HTERT RPE-1 (cell line): ENCODE measurements around the gene CYB5B.

Experiments
- in situ Hi-C: fragments of 300-500 bp; cut with MboI; formaldehyde crosslinking; loops from 4 replicates; pipeline ENCODE4 v1.14.3; 2020; ENCODE audit warnings: low sequenced_read_pairs

Gene CYB5B, protein sequence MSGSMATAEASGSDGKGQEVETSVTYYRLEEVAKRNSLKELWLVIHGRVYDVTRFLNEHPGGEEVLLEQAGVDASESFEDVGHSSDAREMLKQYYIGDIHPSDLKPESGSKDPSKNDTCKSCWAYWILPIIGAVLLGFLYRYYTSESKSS

DNA sequence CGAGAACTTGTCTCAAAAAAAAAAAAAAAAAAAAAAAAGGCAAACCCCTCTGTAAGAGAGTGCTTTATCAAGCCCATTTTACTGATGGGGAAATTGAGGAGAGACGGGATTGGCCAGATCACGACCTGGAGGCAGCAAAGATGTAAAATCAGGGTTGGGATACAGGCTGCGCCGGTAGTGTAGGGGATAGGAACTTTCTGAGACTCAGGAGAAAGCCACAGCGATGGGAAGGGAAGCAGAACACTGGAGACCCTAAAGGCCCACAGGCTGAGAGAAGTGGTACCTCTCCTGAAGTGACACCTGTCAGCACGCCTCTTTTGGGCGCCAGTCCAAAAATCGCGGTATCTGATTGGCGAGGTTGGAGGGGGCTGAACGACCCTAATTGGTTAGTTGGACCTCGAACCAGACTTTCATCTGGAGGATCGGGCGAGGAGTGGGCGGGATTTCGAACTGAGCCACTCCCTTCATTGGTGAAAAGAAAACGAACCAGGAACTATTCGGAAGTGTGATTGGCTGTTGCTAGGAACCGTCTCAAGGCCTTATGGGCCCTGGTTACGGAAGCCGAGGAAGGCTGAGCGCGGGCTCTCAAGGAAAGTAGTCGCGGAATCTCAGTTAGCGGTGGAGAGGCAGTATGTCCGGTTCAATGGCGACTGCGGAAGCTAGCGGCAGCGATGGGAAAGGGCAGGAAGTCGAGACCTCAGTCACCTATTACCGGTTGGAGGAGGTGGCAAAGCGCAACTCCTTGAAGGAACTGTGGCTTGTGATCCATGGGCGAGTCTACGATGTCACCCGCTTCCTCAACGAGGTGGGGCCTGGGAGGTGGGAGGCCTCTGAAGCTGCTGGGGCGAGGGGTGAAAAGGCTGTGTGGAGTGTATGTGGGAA lies at the start of gene CYB5B:
Gene CYB5B, plus strand, starts transcription at position 567 of the 882 bp plus-strand sequence. Its CDS starts 65 bp downstream, at position 632.
- in situ Hi-C loops: no loop called here

DNA sequence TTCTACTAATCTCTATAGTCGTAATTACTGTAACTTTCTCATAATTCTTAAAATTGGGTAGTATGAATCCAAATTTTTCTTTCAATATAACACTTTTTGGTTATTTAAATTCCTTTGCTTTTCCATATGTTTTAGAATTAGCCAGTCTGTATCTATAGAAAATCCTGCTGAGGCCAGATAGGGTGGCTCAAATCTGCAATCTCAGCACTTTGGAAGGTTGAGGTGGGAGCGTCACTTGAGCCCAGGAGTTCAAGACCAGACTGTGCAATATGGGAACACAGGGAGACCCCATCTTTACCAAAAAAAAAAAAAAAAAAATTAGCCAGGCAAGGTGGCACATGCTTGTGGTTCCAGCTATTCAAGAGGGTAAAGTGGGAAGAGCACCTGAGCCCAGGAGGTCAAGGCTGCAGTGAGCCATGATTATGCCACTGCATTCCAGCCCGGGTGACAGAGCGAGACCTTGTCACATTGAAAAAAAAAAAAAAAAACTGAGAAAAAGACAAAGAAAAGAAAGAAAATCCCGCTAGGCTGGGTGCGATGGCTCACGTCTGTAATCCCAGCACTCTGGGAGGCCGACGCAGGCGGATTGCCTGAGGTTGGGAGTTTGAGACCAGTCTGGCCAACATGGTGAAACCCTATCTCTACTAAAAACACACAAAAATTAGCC lies 47.9 kb upstream of the CYB5B start:
- in situ Hi-C loops: no loop called here

DNA sequence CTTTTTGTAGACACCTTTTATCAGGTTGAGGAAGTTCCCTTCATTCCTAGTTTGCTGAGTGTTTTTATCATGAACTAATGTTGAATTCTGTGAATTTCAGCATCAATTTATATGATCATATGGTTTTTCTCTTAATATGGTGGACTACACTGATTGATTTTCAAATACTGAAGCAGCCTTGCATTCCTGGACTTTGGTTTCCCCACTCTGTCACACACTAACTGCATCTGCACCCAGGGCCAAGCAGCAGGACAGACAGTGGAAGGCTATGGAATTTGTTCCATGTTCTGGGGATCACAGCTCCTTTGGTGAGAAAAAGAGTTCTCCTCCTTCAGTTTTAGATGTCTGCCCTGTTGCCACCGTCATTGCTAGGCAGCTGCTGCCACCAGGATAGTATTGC lies 46.4 kb upstream of the CYB5B start:
- in situ Hi-C loops: no loop called here

DNA sequence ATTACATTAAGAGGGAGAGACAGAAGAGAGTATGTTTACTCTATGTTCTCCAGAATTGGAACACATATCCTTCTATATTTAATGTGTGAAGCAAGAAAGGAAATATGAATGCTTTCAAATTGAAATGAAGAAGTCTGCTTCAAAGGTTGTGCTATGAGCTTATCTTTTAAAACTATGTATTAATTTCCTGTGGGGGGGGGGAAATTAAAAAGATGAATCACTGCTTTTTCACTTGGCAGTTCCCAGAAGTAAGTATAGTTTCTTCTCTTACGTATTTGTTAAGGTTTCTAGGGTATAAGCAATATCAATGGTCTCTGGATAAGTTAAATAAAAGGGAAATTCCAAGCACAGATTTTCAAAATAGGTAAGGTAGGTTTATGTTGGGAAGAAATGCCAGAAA lies 45.7 kb upstream of the CYB5B start:
- in situ Hi-C loops: no loop called here

DNA sequence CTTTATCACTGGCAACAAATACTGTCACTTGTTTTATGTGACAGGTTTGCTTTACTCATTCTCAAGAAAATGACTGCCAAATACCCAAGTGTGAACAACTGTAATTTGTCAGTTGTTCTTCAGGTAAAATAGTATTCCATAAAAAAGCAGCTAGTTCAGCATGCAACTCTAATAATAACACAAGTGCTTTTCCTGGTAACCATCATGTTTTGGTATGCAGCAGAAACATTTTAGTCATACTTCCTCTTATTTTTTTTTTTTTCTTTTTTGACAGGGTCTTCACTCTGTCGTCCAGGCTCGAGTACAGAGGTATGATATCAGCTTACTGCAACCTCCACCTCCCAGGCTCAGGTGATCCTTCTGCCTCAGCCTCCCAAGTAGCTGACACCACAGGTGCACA lies 43.2 kb upstream of the CYB5B start:
- in situ Hi-C loops: no loop called here

DNA sequence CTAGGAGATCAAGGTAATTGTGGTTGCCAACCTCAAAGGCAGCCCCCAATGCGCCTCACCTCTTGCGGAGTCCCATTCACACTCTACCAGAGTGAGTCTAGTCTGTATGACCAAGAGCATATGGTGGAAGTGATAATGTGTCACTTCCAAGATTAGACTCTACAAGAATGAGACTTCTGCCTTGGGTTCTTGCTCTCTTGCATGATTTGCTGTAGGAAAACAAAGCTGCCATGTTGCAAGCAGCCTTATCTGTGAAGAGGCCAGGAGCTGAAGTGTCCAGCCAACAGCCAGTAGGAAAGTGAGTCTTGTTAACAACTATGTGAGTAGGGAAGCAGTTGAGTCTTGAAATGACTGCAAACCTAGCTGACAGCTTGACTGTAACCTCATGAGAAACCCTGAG lies 42.0 kb upstream of the CYB5B start:
- in situ Hi-C loops: no loop called here

DNA sequence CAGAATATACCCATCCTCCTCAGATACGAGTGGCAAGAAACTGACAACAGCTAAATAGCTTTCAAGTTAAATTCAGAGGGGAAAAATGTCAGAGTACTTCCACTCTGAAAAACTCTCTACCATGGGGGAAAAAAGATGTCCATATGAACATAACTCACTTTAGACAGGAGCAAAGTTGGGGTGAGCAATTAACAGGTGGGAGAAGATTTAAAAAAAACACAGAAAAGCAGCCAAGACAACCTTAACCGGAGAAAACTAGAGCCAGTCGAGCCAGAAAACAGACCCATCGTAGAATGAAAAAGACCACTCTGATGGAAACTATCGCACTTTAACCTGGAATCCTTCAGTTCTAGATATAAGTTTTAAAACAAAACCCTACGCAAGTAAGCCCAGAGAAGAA lies 39.4 kb upstream of the CYB5B start:
- in situ Hi-C loops: no loop called here

DNA sequence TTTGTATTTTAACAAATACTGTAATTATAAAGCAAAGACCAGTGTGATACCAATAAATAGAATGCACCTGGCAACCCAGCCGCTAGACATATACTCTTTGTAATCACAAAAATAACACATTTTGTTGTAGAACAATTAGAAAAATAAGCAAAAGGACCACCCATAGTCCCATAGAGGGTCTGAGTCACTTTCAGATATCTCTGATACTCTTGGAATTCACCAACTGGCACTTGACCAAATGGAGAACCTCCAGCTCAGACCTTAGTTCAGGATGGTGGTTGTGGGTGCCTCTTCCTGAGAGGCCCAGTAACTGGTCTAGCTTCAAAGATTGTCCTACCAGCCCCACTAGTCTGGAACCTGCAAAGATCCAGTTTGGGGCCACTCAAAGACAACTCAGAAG lies 37.8 kb upstream of the CYB5B start:
- in situ Hi-C loops: no loop called here

DNA sequence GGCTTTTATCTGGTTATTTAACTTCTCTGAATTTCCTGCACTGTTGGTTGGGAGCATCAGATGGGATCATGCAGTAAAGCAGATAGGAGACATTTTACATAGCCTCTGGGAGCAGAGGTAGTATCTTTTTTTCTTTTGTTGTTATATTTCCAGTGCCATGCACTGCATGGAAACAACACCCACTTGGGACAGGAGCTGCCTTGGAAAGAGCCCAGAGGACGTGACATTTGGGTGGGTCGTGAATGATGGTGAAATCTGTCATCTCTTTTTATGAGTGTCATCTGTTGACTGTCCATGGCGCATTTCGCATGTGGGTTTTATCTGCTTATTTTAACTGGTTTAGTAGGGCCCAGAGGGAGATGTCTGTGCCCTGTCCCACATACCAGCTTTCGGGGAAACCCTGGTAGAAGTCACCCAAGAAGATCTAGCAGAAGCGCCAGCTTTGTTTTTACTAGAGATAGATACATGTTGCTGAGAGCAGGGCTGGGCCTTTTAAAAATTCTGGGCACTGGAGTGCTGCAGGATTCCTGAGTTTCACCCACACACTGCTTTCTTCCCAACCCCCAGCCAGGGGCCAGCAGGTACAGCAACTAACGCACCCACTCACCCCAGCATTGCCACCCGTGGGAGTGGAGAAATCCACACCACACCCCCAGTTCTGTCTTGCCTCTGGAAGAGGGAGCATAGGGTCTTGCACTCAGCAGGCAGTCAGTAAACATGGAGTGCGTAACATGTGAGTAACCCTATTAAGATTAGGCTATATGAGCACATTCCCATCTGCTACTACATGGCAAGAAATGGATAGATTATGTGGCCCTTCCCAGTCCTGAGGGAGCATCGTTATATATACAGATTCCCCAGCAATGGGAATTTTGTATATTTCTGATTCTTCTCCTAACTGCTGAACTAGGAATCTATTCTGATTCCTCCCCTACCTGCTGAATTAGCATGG lies 30.2 kb upstream of the CYB5B start:
- in situ Hi-C loops: no loop called here

DNA sequence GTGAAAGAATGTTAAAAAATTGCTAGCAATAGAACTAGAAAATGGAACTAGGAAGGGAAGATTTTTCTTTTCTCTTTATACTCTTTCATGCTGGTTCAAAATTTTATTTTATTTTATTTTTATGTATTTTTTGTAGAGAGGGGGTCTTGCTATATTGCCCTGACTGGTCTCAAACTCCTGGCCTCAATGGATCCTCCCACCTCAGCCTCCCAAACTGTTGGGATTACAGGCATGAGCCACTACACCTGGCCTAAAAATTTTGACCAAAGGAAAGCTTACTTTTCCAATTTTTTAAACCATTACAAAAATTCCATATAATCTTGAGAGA lies 28.6 kb upstream of the CYB5B start:
- in situ Hi-C loops: no loop called here

DNA sequence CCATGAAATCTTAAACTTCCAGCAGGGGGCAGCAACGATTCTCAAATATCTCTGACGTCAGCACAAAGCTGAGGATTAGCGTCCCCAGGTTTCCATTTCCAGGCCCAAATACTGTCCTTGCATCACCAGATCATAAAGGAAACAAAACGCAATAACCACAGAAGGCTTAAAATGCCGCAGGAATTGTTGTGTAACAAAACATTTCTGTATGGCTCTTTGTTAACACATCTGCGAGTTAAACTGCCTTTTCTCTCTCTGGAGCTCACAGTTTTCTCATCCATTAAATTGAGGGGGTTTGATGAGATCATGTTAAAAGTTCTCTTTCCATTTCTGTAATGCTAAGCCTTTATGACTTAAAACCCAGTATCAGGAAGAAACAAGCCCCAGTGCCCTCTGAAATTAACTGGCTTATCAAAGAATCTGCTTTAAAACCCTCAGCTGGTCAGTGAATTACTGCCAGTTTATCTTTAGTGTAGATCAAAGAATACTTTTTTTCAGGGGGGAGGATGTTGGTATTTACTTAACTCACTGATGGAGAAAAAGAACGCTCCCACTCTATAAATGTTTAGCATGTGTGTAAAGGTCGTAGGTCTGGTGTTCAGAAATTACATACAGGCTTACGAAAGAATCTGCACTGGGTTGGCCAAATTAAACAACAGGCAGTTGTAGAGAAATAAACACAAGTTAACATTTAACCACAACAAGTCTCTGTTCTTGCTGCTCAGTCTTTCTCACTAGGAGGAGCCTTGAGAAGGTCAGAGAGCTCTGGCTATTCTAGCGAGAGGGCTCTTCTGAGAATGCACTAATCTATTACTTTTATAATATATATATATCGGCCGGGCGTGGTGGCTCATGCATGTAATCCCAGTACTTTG lies 28.0 kb upstream of the CYB5B start:
- in situ Hi-C loops: no loop called here

DNA sequence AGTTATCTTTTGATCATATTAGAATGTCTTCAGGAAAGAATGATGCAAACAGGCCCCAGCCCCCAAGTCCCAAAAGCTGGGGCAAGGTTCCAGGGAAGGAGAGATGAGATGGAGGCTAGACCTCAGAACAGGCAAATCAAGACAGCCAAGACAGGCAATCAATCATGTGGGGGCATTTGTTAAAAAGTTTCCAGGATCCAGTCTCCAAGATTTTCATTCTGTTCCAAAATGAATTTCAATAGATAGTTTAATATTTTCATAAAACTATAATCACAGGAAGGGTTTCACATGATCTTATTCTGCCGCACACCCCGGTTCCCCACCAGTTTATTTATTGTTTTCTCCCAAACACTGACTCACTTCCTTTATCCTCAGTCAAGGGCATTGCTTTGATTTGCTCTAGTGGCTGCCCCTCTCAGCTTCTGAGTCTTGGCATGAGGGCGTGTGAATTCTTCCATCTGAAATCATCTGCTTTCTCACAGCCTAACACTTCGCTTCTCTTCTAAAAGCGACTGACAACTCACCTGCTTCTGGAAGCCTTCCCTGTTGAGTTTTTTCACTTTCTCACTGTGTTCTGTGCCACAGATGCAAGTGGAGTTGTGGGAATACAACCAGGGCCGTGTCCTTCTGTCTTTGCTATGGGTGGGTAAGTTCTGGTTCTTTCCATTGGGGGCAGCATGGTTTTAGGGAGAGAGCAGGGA lies 26.4 kb upstream of the CYB5B start:
- in situ Hi-C loops: no loop called here

DNA sequence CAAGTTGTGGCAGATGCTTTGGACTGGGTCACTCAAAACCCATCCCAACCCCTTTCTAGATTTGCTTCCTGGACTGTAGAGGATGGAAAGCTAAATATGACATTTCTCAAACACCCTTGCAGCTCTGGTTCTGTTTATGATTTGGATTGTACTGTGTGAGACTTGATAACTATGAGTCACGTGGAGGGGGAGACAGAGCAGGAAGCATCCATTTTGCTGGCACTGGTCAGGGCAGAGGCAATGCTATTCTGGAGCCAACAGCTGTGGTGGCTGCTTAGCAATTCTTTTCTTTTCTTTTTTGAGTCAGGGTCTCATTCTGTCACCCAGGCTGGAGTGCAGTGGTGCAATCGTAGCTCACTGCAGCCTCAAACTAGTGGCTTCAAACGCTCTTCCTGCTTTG lies 25.1 kb upstream of the CYB5B start:
- in situ Hi-C loops: no loop called here

DNA sequence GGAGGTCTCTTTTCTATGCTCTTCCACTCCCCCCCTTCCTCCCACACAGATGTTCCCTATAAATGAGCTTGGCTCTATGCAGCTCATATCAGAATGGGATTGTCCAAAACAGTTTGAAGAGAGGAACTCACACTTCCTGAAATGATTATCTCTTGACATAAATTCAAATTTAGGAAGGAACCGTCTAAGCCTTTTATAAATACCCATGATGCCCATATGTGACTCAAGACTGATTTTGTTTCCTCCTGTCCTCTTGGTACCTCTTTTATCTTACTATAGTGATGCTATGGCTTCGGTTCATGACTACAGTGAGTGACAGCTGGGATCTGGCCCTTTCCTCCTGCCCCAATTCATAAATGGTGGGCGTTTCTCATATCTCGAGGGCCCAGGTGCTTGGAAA lies 22.0 kb upstream of the CYB5B start:
- in situ Hi-C loops: no loop called here

DNA sequence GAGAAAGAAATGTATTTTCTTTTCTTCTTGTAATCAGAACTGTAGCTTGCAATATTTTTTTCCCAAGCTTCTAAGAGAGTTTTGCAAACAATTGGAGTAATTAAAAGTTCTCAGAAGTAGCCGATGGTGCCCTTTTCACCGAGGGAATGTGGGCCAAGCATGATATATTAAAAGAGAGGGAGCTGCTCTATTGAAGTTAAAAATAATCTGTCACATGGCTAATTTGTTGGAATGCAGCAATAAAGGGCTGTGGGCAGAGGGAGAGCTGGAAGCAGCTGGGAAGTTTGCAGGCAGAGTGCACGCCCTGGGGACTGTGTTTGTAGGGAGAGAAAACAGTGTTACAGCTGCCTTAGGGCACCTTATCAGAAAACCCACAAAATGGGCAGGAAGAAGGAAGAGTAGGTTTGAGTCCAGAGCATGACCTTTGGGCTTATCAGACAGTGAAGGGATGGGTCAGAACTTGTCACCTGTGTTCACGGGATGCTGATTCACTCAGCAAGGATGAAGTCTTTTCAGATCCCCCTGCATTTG lies 20.1 kb upstream of the CYB5B start:
- in situ Hi-C loops: no loop called here

DNA sequence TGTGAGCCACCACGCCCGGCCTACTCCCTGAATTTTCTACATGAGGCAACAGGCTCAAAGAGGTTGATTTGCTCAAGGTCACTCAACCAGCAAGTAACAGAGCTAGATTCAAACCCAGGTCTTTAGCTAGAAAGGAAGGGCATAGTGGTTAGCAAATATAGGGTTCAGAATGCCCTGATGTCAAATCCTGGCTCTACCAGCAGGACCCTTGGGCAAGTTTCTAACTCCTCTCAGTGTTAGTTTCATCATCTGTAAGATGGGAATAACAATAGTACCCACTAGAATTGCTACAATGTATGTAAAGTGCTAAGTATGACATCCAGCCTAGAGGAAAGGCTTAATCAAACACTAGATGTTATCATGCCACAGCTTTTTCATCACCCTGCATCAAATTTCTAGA lies 19.1 kb upstream of the CYB5B start:
- in situ Hi-C loops: no loop called here

DNA sequence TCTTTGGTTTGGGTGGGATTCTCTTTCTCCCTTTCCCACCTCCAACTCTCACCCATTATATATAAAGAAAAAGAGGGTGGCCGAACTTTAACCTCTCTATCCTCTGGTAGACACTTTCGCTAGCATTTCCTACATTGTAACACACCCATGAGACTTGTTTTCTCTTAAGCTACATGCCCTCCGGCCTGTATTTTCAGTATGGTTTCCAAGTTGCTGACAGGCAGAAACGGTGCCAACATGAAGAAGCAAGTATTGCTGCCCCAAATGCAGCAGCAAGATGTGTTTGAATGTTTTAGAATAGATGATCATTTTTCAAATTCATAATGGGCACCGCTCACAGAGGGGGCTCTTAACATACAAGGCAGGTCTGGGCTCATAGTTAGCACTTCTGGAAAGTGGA lies 18.7 kb upstream of the CYB5B start:
- in situ Hi-C loops: no loop called here

DNA sequence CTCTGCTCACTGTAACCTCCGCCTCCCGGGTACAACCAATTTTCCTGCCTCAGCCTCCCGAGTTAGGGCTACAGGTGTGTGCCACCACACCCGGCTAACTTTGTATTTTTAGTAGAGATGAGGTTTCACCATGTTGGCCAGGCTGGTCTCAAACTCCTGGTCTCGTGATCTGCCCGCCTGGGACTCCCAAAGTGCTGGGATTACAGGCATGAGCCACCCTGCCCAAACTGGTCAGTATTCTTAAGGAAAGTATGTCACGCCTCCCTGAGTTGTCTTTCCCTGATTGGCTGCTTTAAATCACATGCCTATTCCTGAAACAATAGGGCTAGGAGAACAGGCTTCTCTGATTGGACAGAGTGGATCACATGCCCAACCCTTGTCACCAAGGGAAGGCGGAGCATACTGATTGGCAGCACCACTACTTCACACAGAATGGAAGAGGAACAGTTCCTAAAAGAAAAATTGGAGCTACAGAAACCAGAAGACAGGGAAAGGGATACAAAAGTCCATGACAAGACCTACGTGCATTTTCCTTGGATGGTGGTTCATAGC lies 17.6 kb upstream of the CYB5B start:
- in situ Hi-C loops: no loop called here

DNA sequence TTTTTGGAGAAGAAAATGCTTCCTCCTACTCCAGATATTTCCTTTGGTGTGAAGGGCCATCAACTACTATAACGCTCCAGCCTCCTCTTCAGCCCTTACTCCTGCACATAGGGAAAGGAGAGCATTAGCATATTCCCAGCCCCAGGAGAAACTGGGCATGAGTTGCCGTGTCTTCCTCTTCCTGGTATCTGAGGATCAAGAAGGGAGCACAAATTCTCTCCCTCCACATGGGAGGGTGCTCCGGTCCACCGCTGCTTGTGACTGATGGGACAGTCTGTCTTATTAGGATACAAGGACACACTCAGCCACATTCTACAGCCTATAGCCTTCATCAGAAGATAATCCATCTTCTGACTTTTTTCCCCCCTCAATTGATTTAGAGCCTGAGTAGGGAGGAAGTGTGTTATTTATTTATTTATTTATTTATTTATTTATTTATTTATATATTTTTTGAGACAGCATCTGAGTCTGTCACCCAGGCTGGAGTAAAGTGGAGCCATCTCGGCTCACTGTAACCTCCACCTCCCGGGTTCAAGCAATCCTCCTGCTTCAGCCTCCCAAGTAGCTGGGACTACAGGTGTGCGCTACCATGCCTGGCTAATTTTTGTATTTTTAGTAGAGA lies 16.6 kb upstream of the CYB5B start:
- in situ Hi-C loops: no loop called here
